ENCODE results near the gene TOP1. TPM values are rescaled to one million over a fixed set of nuclear protein-coding genes. Genes with fewer than 3 reads are reported as not detected.

The TOP1 gene
- total RNA-seq, 1 donor from 2014 or later = 52.0 TPM

GRCh38 chr20:40992349-40993113, 36.1 kb upstream of the TOP1 start:
- ATAC-seq (no peak), DNase-seq (no peak)
- Histone ChIP-seq H3K27ac (no peak overlapping the region), H3K9me3 (no peaks in the 10 kb centered on the region), H3K4me3 (no peak overlapping the region), H3K36me3 (no peaks in the 10 kb centered on the region), H3K4me1 (peaks cover 16% of the 10 kb centered on the region), H3K27me3 (ENCODE audit: low read depth) (no peaks in the 10 kb centered on the region)
- intact Hi-C loops (cut with DNase I) = no loop called here
- no peak for TF ChIP-seq CTCF (IDR thresholded peaks at IDR 0.05)

GRCh38 chr20:40993794-40994540, 34.7 kb upstream of the TOP1 start:
- Histone ChIP-seq H3K4me1 (peaks cover 16% of the 10 kb centered on the region), H3K9me3 (no peaks in the 10 kb centered on the region), H3K27me3 (ENCODE audit: low read depth) (no peaks in the 10 kb centered on the region), H3K4me3 (no peak overlapping the region), H3K27ac (no peak overlapping the region), H3K36me3 (no peaks in the 10 kb centered on the region)
- no peak for TF ChIP-seq CTCF (IDR thresholded peaks at IDR 0.05)
- ATAC-seq (no peak), DNase-seq (no peak)
- intact Hi-C loops (cut with DNase I) = no loop called here

GRCh38 chr20:40996326-40996725, 32.3 kb upstream of the TOP1 start:
- no peak overlapping the region for H3K4me3 ChIP-seq
- no peaks in the 10 kb centered on the region for H3K9me3 ChIP-seq
- H3K4me1 ChIP-seq = peaks cover 9% of the 10 kb centered on the region
- no peak for DNase-seq
- no peak for ATAC-seq
- intact Hi-C loops (cut with DNase I) = no loop called here
- no peaks in the 10 kb centered on the region for H3K27me3 ChIP-seq (ENCODE audit: low read depth)
- no peaks in the 10 kb centered on the region for H3K36me3 ChIP-seq
- H3K27ac ChIP-seq = no peak overlapping the region
- no peak for TF ChIP-seq CTCF (IDR thresholded peaks at IDR 0.05)

GRCh38 chr20:40997116-40997515, 31.5 kb upstream of the TOP1 start:
- intact Hi-C loops (cut with DNase I) = no loop called here
- no peak for TF ChIP-seq CTCF (IDR thresholded peaks at IDR 0.05)
- ATAC-seq = no peak
- DNase-seq = no peak
- Histone ChIP-seq H3K9me3 (no peaks in the 10 kb centered on the region), H3K4me3 (no peak overlapping the region), H3K36me3 (no peaks in the 10 kb centered on the region), H3K4me1 (peaks cover 10% of the 10 kb centered on the region), H3K27me3 (ENCODE audit: low read depth) (no peaks in the 10 kb centered on the region), H3K27ac (no peak overlapping the region)

- Histone ChIP-seq H3K27me3 (ENCODE audit: low read depth) (no peaks in the 10 kb centered on the region), H3K27ac (no peak overlapping the region), H3K36me3 (no peaks in the 10 kb centered on the region), H3K4me3 (no peak overlapping the region), H3K4me1 (peaks cover 36% of the 10 kb centered on the region), H3K9me3 (no peaks in the 10 kb centered on the region)
- no peak for DNase-seq
- no peak for TF ChIP-seq CTCF (IDR thresholded peaks at IDR 0.05)
- intact Hi-C loops (cut with DNase I) = no loop called here
- ATAC-seq = no peak
These were observed 28.8 kb upstream of the TOP1 start for GRCh38 chr20:40999841-41000240.
